ENCODE results near the gene EXOSC10.

EXOSC10 gene

DNA sequence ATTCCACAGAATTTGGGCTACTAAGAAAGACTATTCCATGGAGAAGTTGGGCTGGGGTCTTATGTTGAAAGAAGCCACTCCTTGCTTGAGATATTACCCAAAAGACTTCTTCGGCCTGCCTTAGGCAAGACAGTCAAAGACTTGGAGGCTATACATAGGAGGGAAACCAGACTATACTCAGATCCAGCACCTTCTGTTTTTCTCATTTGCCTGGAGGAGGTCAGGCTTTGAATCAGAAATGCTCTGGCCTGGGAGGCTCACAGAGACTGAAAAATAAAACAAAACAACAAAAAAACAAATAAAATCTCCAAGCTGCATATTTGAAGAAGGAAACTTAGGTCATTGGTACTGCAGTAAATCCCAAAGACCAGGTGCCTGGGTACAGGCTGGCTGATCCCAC lies 38.4 kb upstream of the EXOSC10 start:
- FAIRE-seq (no peak), DNase-seq (ENCODE audit: insufficient read length, low spot score) (no peak)
- TF ChIP-seq POLR2A (IDR thresholded peaks at IDR 0.05; ENCODE audit: low read depth, low read length): no peak
- no peak for TF ChIP-seq SPI1 (IDR thresholded peaks at IDR 0.05; ENCODE audit: low read depth, low read length)
- no peak for TF ChIP-seq TAF1 (IDR thresholded peaks at IDR 0.05; ENCODE audit: low read depth, low read length)
- TF ChIP-seq PAX5 (IDR thresholded peaks at IDR 0.05; ENCODE audit: insufficient read depth, low read length, severe bottlenecking): no peak
- no peak for TF ChIP-seq POLR2AphosphoS5 (IDR thresholded peaks at IDR 0.05; ENCODE audit: low read depth, low read length)
- TF ChIP-seq POU2F2 (IDR thresholded peaks at IDR 0.05; ENCODE audit: low read depth, low read length): no peak

DNA sequence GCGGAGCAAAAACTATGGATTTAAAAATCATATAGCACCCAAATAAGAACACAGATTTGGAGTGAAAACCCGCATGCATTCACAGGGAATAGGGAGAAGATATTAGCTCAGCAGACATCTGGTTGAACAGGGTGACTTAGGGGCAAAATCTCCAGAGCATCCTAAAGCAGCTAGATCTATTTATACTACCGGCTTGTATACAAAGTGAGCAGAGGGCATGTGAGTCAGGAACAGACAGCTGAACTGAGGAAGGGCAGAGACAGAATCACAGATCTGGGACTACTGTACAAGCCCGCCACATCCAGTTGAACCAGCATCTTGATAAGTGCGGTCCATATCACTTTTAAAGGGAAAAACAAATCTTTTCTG lies 35.2 kb upstream of the EXOSC10 start:
- FAIRE-seq: no peak
- DNase-seq (ENCODE audit: insufficient read length, low spot score): no peak
- TF ChIP-seq POU2F2 (IDR thresholded peaks at IDR 0.05; ENCODE audit: low read depth, low read length) (no peak), TAF1 (IDR thresholded peaks at IDR 0.05; ENCODE audit: low read depth, low read length) (no peak), SPI1 (IDR thresholded peaks at IDR 0.05; ENCODE audit: low read depth, low read length) (no peak), POLR2A (IDR thresholded peaks at IDR 0.05; ENCODE audit: low read depth, low read length) (no peak), PAX5 (IDR thresholded peaks at IDR 0.05; ENCODE audit: insufficient read depth, low read length, severe bottlenecking) (no peak), POLR2AphosphoS5 (IDR thresholded peaks at IDR 0.05; ENCODE audit: low read depth, low read length) (no peak)

DNA sequence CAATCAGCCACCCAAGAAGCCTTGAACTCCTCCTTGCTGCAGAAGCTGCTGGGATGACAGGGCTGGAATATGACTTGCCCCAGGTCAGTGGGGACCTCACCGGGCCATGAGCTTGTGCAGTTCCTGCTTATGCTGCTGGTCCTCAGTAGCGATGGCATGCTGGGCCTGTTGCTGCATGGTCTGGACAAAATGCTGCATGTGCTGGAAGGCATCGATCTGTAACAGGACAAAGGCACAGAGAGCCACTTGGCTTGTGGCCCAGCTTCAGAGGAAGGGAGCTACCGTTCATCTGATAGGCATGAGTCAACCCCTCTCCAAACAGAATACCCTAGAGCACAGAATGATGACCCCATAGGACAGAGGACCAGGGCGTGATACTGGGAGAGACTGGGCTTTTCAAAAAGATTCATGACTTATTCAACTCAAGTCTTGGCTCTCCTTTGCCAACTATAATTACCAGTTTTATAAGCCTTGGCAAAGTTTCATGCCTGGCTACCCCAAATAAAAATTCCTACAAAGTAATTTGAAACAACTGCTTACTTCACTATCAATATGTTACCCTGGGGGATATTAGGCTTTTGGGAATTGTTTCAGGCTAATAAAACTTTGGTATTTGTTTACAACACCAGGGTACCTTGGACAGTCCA lies 34.7 kb upstream of the EXOSC10 start:
- TF ChIP-seq TAF1 (IDR thresholded peaks at IDR 0.05; ENCODE audit: low read depth, low read length) (no peak), PAX5 (IDR thresholded peaks at IDR 0.05; ENCODE audit: insufficient read depth, low read length, severe bottlenecking) (no peak), SPI1 (IDR thresholded peaks at IDR 0.05; ENCODE audit: low read depth, low read length) (no peak), POLR2A (IDR thresholded peaks at IDR 0.05; ENCODE audit: low read depth, low read length) (no peak), POU2F2 (IDR thresholded peaks at IDR 0.05; ENCODE audit: low read depth, low read length) (no peak), POLR2AphosphoS5 (IDR thresholded peaks at IDR 0.05; ENCODE audit: low read depth, low read length) (no peak)
- FAIRE-seq (no peak), DNase-seq (ENCODE audit: insufficient read length, low spot score) (no peak)

DNA sequence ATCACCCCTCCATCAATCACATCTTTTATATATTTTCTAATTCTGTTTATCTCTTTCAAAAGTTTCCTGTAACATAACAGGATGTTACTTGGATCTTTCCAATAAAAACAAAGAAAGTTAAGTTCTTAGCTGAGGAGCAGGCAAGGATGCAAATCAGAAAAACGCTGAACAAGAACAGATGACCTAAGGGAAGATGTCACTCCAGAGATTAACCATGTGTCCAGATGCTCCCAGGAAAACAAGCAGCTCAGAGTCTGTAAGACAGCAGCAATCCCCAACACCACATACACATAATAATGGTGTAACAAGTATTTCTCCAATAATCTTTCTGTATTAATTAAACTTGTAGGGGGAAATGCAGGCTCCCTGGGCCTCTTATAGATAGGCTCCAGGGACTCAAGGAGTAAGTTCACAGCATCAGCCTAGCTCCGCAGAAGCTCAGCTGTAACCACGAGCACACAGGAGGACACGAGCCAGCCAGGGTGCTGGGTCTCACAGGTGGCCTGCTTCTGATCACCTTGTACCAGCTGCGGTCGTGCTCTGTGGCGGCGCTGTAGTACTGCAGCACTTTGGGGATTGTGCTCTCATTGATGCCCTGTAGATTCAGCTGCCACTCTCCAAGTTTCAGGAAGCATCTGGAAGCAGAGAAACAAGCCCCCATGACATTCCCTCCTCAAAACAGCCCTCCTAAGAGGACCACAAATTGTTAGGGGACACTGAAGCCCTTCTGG lies 33.1 kb upstream of the EXOSC10 start:
- FAIRE-seq: no peak
- TF ChIP-seq PAX5 (IDR thresholded peaks at IDR 0.05; ENCODE audit: insufficient read depth, low read length, severe bottlenecking) (no peak), POLR2AphosphoS5 (IDR thresholded peaks at IDR 0.05; ENCODE audit: low read depth, low read length) (no peak), POU2F2 (IDR thresholded peaks at IDR 0.05; ENCODE audit: low read depth, low read length) (no peak), POLR2A (IDR thresholded peaks at IDR 0.05; ENCODE audit: low read depth, low read length) (no peak), TAF1 (IDR thresholded peaks at IDR 0.05; ENCODE audit: low read depth, low read length) (no peak), SPI1 (IDR thresholded peaks at IDR 0.05; ENCODE audit: low read depth, low read length) (no peak)
- DNase-seq (ENCODE audit: insufficient read length, low spot score): no peak

DNA sequence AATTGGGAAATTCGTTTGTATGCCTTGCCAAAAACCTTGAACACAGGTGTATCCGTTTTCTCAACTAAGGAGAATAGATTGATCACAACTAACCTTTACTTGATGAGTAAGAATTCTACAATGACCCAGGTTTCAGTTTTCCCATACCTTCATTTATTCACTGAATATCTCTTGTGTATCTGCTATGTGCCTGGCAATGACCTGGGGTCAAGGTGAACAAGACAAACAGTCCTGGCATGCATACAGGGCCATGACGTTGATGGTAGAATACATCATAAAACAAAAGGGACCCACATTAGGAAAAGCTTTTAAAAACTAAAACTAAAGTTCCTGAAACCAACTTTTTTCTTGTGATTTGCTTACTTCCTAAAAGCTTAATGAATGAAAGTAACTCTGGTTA lies 32.1 kb upstream of the EXOSC10 start:
- FAIRE-seq (no peak), DNase-seq (ENCODE audit: insufficient read length, low spot score) (no peak)
- TF ChIP-seq SPI1 (IDR thresholded peaks at IDR 0.05; ENCODE audit: low read depth, low read length) (no peak), POLR2AphosphoS5 (IDR thresholded peaks at IDR 0.05; ENCODE audit: low read depth, low read length) (no peak), PAX5 (IDR thresholded peaks at IDR 0.05; ENCODE audit: insufficient read depth, low read length, severe bottlenecking) (no peak), POU2F2 (IDR thresholded peaks at IDR 0.05; ENCODE audit: low read depth, low read length) (no peak), POLR2A (IDR thresholded peaks at IDR 0.05; ENCODE audit: low read depth, low read length) (no peak), TAF1 (IDR thresholded peaks at IDR 0.05; ENCODE audit: low read depth, low read length) (no peak)

DNA sequence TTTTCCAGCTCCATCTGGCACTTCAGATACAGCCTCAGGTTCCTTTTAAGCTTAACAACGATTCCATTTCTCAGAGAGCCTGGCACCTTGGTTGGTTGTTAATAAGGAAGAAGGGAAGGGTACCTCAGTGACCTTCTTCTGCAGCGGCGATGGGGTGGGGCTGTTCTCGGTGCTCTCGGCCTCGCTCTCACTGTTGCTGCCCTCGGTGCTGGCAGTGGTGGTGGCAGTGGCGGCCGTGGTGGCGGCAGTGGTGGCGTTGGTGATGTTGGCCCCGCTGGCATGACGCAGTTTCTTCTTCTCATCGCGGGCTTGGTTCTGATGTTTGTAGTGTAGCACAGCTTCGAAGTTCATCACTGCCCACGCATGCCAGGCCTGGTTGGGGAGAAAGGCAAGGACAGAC lies 30.7 kb upstream of the EXOSC10 start:
- TF ChIP-seq POU2F2 (IDR thresholded peaks at IDR 0.05; ENCODE audit: low read depth, low read length) (no peak), PAX5 (IDR thresholded peaks at IDR 0.05; ENCODE audit: insufficient read depth, low read length, severe bottlenecking) (no peak), POLR2A (IDR thresholded peaks at IDR 0.05; ENCODE audit: low read depth, low read length) (no peak), POLR2AphosphoS5 (IDR thresholded peaks at IDR 0.05; ENCODE audit: low read depth, low read length) (no peak), SPI1 (IDR thresholded peaks at IDR 0.05; ENCODE audit: low read depth, low read length) (no peak), TAF1 (IDR thresholded peaks at IDR 0.05; ENCODE audit: low read depth, low read length) (no peak)
- FAIRE-seq (no peak), DNase-seq (ENCODE audit: insufficient read length, low spot score) (no peak)

DNA sequence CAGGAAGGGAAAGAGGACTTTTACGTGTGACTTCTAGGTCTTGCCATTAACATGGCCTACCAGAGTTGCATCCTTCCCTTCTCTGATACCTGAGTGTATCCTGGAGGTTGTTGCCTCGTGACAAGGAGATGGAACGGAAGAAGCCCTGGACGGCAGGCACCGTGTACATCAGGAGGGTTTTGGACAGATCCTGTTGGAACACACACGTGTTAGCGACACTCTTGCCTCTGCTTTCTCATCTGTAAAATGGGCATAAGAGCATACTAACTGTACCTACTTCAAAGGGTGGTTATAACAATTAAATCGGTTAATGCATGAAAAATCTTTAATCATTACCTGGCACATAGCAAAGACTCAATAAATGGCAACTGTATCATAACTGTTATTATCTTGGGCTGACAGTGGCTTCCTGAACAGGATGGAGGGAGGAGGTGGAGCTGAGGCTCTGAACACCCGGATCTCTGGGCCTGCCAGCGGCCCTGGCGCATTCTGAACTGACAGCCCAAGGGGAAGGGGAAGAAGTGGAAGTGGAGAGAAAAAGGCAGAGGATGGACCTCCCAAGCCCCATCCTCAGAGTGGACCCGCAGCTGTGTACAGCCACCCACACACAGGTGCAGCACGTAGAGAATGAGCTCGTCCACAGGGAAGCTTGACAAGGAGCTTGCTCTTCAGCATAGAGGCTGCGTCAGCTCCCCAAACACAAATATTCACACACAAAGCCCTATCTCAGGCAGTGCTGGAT lies 30.2 kb upstream of the EXOSC10 start:
- no peak for FAIRE-seq
- no peak for TF ChIP-seq SPI1 (IDR thresholded peaks at IDR 0.05; ENCODE audit: low read depth, low read length)
- no peak for DNase-seq (ENCODE audit: insufficient read length, low spot score)

DNA sequence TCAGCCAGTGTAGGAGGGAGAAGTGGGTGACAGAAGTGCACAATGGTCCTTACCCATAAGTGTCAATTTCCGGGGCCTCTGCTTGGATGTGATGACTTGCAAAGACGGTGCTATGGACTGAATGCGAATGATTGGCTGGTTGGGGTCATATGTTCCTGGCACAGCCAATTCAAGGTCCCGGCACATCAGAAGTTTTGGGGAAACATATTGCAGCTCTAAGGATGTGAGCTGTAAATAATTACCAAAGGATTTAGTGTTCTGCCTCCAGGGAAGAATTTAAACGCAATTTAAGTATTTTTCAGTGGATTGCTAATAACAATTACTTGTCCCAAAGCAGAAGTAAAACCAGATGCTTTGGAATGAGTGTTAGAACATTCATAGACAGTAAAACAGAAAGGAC lies 26.9 kb upstream of the EXOSC10 start:
- DNase-seq (ENCODE audit: insufficient read length, low spot score) (no peak), FAIRE-seq (no peak)
- TF ChIP-seq PAX5 (IDR thresholded peaks at IDR 0.05; ENCODE audit: insufficient read depth, low read length, severe bottlenecking): no peak
- no peak for TF ChIP-seq TAF1 (IDR thresholded peaks at IDR 0.05; ENCODE audit: low read depth, low read length)

DNA sequence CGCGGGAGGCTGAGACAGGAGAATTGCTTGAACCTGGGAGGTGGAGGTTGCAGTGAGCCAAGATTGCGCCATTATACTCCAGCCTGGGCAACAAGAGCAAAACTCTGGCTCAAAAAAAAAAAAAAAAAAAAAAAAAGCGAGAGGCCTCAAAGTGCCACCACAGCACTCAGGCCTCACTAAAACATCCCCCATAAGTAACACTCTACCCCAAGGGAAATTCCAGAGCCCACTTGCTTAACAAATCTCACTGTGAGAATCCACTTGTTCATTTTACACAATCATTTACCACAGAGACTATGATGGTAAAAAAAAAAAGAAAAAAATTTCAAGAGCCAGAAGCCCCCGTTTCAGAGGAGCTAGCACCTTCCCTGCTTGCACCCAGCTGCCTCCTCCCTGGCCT lies 26.3 kb upstream of the EXOSC10 start:
- no peak for FAIRE-seq
- TF ChIP-seq POLR2AphosphoS5 (IDR thresholded peaks at IDR 0.05; ENCODE audit: low read depth, low read length): no peak
- TF ChIP-seq POU2F2 (IDR thresholded peaks at IDR 0.05; ENCODE audit: low read depth, low read length): no peak
- no peak for DNase-seq (ENCODE audit: insufficient read length, low spot score)

DNA sequence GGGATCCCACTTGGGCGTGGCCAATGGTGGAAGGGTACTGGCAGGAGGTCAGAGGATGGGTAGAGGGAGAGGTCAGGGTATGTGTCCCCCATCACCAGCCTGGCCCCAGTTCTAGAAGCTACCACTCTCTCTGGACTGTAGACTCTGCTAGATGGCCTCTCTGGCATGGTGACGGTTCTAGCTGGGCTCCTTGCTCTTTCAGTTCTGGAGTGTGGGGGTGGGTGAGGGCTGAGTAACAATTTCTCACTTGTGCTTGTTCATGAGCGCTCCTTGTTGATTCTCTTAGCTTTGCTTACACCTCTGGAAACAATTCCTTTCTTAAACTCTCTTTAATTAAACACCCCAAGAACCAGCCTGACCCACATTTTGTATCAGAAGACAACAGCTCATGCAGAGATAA lies 25.3 kb upstream of the EXOSC10 start:
- DNase-seq (ENCODE audit: insufficient read length, low spot score) (no peak), FAIRE-seq (no peak)

More for the DNA sequence above, 25.3 kb upstream of the EXOSC10 start:
- TF ChIP-seq POLR2A (IDR thresholded peaks at IDR 0.05; ENCODE audit: low read depth, low read length) (no peak), PAX5 (IDR thresholded peaks at IDR 0.05; ENCODE audit: insufficient read depth, low read length, severe bottlenecking) (no peak), TAF1 (IDR thresholded peaks at IDR 0.05; ENCODE audit: low read depth, low read length) (no peak), POLR2AphosphoS5 (IDR thresholded peaks at IDR 0.05; ENCODE audit: low read depth, low read length) (no peak), SPI1 (IDR thresholded peaks at IDR 0.05; ENCODE audit: low read depth, low read length) (no peak)

All from GM12891 (cell line).